ENCODE measurements around the gene TTLL11. TPM values are rescaled to one million over a fixed set of nuclear protein-coding genes. Genes with fewer than 3 reads are reported as not detected.

TTLL11 gene
- total RNA-seq, 2 donors from 2014 or later, result 11.7 to 11.9 TPM

DNA sequence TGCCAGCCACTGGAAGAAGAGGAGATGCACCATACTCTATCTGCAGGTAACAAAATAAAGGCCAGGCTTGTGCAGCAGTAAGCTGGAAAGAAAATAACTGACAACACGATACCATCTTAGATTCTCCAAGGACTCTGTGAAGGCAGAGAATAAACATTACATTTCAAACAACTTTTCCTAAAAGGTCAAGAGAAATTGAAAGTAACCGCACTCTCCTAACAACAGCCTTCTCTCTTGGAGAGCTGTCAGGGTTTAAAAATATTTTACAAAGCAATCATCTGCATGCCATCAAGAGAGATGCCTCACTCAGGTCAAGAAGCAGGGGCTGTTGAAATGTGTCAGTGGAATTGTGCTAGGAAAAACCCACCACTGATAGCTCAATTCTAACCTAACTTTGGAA is 13.5 kb upstream of the TTLL11 start:
- H3K27me3 ChIP-seq (replicated peaks; ENCODE audit: insufficient read depth), result no peaks in the 10 kb centered on the region
- H3K4me3 ChIP-seq, result no peak overlapping the region
- no peak for DNase-seq (ENCODE audit: low spot score)
- intact Hi-C loops (cut with DNase I), result no loop called here
- H3K9me3 ChIP-seq, result no peaks in the 10 kb centered on the region
- no peak overlapping the region for H3K27ac ChIP-seq
- WGBS, result 30% methylated on average over 2 of the region's 2 CpGs
- TF ChIP-seq POLR2A (IDR thresholded peaks at IDR 0.05) (no peak), POLR2AphosphoS5 (IDR thresholded peaks at IDR 0.05) (no peak)
- TF ChIP-seq, protein P1, sequence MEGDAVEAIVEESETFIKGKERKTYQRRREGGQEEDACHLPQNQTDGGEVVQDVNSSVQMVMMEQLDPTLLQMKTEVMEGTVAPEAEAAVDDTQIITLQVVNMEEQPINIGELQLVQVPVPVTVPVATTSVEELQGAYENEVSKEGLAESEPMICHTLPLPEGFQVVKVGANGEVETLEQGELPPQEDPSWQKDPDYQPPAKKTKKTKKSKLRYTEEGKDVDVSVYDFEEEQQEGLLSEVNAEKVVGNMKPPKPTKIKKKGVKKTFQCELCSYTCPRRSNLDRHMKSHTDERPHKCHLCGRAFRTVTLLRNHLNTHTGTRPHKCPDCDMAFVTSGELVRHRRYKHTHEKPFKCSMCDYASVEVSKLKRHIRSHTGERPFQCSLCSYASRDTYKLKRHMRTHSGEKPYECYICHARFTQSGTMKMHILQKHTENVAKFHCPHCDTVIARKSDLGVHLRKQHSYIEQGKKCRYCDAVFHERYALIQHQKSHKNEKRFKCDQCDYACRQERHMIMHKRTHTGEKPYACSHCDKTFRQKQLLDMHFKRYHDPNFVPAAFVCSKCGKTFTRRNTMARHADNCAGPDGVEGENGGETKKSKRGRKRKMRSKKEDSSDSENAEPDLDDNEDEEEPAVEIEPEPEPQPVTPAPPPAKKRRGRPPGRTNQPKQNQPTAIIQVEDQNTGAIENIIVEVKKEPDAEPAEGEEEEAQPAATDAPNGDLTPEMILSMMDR (IDR thresholded peaks at IDR 0.05), result no peak
- no peaks in the 10 kb centered on the region for H3K4me1 ChIP-seq (replicated peaks)
- H3K36me3 ChIP-seq, result no peaks in the 10 kb centered on the region

DNA sequence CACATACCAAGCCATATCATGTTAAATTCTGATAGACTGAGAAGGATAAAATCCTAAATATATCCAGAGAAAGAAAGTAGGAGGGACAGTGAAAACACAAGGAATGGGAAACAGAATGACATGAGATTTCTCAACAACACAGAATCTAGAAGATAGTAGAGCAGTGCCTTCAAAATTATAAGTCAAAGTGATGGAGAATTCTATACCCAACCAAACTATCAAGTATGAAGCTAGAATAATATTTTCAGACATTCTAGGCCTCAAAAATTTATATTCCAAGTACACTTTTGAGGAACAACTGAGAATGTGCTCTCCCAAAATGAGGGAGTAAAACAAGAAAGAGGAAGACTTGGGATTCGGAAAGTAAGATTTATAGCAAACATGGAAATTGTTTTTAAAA is 10.9 kb upstream of the TTLL11 start:
- Histone ChIP-seq H3K4me3 (no peak overlapping the region), H3K27me3 (replicated peaks; ENCODE audit: insufficient read depth) (no peaks in the 10 kb centered on the region), H3K4me1 (replicated peaks) (no peaks in the 10 kb centered on the region), H3K9me3 (no peaks in the 10 kb centered on the region), H3K27ac (no peak overlapping the region), H3K36me3 (no peaks in the 10 kb centered on the region)
- no peak for TF ChIP-seq POLR2A (IDR thresholded peaks at IDR 0.05)
- TF ChIP-seq POLR2AphosphoS5 (IDR thresholded peaks at IDR 0.05), result no peak
- TF ChIP-seq, protein P1 (IDR thresholded peaks at IDR 0.05), result no peak
- 97% methylated on average over 1 of the region's 1 CpG for WGBS
- intact Hi-C loops (cut with DNase I), result no loop called here
- DNase-seq (ENCODE audit: low spot score), result no peak

DNA sequence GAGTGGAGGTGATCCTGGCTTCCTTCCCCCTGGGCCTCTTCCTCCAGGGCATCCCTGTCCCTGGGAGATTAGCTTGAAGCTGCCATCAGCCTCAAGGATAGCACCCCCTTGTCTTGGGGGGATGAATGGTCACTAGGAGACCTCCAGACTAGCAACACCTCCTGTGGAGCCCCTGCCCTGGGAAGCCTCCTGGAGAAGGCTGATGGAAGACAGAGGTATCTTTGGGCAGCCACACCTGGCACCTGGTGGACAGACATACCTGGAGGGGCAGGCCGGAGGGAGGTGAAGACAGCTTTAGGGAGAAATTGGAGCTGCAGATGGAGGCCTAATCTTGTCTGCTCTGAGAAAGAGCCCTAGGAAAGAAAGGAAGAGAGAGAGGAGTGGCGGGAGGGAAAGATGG is 9.0 kb upstream of the TTLL11 start:
- Histone ChIP-seq H3K27me3 (replicated peaks; ENCODE audit: insufficient read depth) (no peaks in the 10 kb centered on the region), H3K9me3 (no peaks in the 10 kb centered on the region), H3K4me1 (replicated peaks) (no peaks in the 10 kb centered on the region), H3K36me3 (no peaks in the 10 kb centered on the region), H3K4me3 (no peak overlapping the region), H3K27ac (no peak overlapping the region)
- WGBS, result 98% methylated on average over 2 of the region's 2 CpGs
- intact Hi-C loops (cut with DNase I), result no loop called here
- TF ChIP-seq POLR2AphosphoS5 (IDR thresholded peaks at IDR 0.05), result no peak
- TF ChIP-seq, protein P1 (IDR thresholded peaks at IDR 0.05), result no peak
- no peak for TF ChIP-seq POLR2A (IDR thresholded peaks at IDR 0.05)
- DNase-seq (ENCODE audit: low spot score), result no peak

DNA sequence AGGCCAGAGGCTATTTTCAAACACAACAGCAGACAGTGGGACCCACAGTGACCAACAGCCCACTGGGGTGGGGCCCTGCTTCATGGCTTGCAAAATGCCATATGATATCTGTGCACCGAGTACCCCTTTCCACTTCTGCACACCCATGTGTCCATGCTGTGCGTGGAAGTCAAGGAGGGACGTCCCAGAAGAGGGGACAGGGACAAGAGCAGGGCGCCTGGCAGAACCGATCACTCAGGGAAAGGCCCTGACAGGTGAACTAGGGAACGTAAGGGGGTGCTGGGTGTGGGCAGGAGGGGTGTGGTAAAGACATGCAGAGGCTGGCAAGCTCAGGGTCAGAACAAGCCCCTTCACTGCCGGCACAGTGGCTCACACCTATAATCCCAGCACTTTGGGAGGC is 7.6 kb upstream of the TTLL11 start:
- no peak overlapping the region for H3K27ac ChIP-seq
- intact Hi-C loops (cut with DNase I), result no loop called here
- H3K4me3 ChIP-seq, result no peak overlapping the region
- 79% methylated on average over 7 of the region's 7 CpGs for WGBS
- DNase-seq (ENCODE audit: low spot score), result no peak
- no peaks in the 10 kb centered on the region for H3K27me3 ChIP-seq (replicated peaks; ENCODE audit: insufficient read depth)
- TF ChIP-seq POLR2AphosphoS5 (IDR thresholded peaks at IDR 0.05) (no peak), POLR2A (IDR thresholded peaks at IDR 0.05) (no peak)
- TF ChIP-seq, protein P1 (IDR thresholded peaks at IDR 0.05), result no peak
- H3K4me1 ChIP-seq (replicated peaks), result no peaks in the 10 kb centered on the region
- no peaks in the 10 kb centered on the region for H3K9me3 ChIP-seq
- no peaks in the 10 kb centered on the region for H3K36me3 ChIP-seq

DNA sequence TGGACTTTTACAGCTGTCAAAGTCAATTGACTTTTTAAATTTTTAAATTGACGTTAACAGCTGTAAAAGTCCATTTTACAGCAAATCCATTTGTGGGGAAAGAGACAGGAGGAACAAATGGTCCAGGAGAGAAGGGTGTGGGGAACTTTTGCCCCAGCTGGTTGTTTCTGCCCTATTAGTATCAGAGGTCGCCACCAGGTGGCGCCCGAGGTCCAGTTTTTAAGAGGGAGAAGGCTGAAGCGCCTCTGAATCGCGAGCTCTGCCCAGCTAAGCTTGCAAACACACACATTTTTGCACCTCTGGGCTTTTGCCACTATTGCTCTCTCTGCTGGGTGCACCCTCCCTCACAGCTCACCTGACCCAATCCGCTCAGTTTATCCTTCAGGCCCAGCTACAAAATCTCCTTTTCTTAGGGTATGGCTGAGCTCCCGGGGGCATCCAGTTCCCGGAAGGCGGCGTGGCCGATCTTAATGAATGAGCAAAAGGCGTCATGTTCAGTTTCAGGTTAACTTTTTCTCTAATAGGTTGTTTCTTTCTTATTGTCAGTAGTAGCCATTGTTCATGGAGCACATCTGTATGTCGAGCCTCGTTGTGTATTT is 6.3 kb upstream of the TTLL11 start:
- TF ChIP-seq POLR2A (IDR thresholded peaks at IDR 0.05), result no peak
- TF ChIP-seq, protein P1 (IDR thresholded peaks at IDR 0.05), result peak; percentile 80 to 88 (median 82)
- 45% methylated on average over 16 of the region's 16 CpGs for WGBS
- peak; percentile 71 for DNase-seq (ENCODE audit: low spot score)
- Histone ChIP-seq H3K27ac (no peak overlapping the region), H3K27me3 (replicated peaks; ENCODE audit: insufficient read depth) (no peaks in the 10 kb centered on the region), H3K4me1 (replicated peaks) (no peaks in the 10 kb centered on the region), H3K9me3 (no peaks in the 10 kb centered on the region), H3K4me3 (no peak overlapping the region), H3K36me3 (no peaks in the 10 kb centered on the region)
- intact Hi-C loops (cut with DNase I), result loop anchor here (1.0 to 10.0 kb wide), 3 partner anchors 24 to 715 kb away; no protein-coding TSS in a partner anchor

Measured in prostate gland (tissue), 2 donors.